HUDEP-2 (cell line): ENCODE measurements around the gene LRBA.

ENCODE experiments used
- DNase-seq, 76 experiments: peaks; one replicate each; lab custom pipeline; 2025; ENCODE audit not compliant: unreplicated experiment in 76 of 76; lab: John Stamatoyannopoulos, UW

LRBA gene

DNA sequence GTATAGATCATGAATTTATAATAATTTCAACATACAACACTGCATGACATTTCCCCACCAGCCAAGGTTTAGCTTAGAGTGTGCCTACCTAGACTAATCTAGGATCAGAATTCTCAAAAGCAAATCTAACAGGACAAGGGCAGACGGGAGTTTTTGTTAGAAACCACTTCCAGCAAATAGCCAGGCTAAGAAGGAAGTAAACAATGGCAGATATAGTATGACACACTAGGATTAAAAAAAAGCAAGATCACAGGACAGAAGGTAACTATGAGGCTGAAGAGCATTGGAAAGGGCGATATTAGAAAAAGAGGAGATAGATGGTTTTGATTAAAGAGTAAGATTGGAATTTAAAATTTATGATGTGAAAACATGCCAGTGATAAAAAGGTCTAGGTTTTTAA, 124.8 kb downstream of the LRBA start:
- no peak for DNase-seq

GRCh38 chr4:150889306-150889705, 125.8 kb downstream of the LRBA start:
- no peak for DNase-seq

- no peak for DNase-seq
Observed at GRCh38 chr4:150888625-150889024, 126.5 kb downstream of the LRBA start.

GRCh38 chr4:150888217-150888616, 126.9 kb downstream of the LRBA start:
- DNase-seq: no peak

- no peak for DNase-seq
Observed at GRCh38 chr4:150886597-150886996, 128.5 kb downstream of the LRBA start.

GRCh38 chr4:150884625-150885024, 130.5 kb downstream of the LRBA start:
- DNase-seq: no peak

- no peak for DNase-seq
Observed at GRCh38 chr4:150875367-150875766, 139.7 kb downstream of the LRBA start.

DNA sequence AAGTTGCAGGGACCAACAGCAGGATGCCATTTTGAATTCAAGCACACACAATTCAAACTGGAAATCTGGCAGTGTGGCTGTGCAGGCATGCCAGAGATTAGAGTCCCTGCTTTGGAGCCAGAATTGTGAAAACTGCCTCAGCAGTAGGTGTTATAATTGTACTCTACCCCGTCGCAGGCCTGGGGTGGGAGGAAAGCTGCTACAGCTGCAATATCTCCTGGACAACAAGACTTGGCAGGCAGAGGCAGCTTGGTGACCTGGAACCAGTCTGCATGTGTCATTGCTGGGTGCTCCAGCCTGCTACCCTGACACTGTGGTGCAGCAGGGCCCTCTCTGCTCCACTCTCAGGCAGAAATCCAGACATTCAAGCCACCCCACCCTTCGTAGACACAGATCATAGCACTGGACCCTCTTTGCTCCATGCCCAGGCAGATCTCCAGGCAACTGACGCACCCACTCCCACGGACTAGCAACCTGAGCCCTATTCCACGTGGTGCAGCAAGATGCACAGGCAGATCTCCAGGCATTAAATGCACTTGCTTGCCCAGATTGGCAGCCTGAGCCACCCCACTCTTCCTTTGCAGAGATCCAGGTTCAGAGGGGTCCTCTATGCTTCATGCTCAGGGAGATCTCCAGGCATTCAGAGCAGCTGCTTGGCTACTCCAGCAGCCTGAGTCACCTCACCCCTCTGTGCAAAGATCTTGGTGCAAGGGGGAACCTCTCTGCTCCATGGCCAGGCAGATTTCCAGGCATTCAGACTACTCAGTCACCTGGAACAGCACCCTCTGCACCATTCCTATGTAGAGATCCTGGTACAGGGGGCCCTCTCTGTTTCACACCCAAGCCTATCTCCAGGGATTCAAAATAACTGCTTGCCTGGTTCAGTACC, 140.5 kb downstream of the LRBA start:
- peak in 1 of 76 experiments; percentile 4 for DNase-seq

DNA sequence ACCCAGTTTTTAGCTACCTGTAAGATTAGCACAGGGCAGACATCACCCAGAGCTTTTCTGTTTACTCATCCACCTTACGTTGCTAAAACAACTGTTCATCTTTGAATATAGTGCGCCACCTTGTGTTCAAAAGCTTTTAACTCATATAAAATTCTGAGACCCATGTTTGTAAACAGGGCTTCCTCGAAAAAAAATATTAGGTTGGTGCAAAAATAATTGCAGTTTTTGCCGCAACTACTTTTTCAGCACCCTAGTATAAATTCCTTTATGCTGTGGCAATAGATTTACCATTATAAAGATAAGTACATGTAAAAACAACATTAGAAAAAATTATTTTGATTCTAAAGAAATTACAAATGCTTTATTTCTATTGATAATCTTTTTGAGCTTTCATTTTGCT, 147.9 kb downstream of the LRBA start:
- DNase-seq: peak in 40 of 76 experiments; percentile 1 to 86 (median 73)

- DNase-seq: no peak
Observed at GRCh38 chr4:150863456-150863855, 151.6 kb downstream of the LRBA start.

- DNase-seq: no peak
Observed at GRCh38 chr4:150862829-150863228, 152.3 kb downstream of the LRBA start.

DNA sequence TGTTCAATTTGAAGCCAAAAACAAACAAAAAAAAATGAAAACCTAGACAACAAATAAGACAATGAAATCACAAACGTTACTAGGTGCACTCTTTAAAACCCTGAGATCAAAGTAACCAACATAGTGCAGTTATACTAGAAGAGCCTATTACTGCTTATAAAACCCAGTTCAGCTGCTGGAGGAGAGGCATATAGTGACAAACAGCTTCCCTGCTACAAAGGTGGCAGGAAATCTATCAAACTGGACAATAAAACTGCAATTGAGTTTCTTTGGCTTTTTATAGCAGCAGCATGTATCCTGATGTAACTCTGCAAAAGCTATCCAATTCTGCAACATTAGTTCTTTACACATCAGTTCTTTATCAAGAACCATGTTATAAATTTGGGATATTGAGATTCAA, 155.6 kb downstream of the LRBA start:
- DNase-seq: no peak

DNA sequence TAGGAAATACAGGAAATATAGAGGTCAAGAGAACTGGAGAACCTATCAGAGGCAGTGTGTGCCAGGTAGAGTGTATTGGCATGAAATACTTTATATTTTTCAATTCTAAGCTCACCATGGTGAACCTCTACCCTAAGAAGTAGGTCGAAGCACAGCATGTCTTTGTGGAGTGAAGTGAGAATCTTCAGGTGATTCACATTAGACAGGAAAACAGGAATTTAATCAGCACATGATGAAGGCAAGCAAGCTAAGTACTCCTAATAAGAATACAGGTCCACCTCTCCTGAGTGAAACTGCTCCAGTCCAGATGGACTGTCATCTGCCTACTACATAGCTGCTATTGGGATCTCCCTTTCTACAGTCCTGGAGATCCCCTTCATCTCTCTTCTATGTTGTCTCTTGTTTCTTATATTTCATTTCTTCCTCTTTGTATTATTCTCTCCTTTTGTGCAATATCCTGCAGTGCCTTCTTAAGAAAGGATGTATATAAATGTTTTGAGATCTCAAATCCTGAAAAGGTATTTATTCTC, 159.0 kb downstream of the LRBA start:
- no peak for DNase-seq

GRCh38 chr4:150854600-150854999, 160.5 kb downstream of the LRBA start:
- no peak for DNase-seq

- no peak for DNase-seq
Observed at GRCh38 chr4:150853882-150854281, 161.2 kb downstream of the LRBA start.

DNA sequence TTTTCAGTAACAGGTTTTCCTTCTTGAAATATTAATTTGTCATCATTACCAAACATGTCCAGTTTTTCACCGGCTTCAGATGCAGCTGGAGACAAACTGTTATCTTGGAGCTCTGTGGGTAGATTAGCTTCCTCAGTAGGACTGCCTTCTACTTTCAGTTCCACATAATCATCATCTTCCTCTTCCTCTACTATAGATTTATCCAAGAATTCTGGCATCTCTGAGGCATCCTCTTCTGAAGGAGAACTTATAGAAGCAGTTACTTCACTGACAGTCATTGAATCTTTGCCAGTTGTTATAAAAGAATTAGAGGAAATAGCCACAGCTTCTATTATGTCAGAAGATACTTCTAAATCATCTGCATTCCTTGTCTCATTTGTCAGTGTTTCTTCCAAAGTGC, 162.9 kb downstream of the LRBA start:
- DNase-seq: no peak

- DNase-seq: no peak
Observed at GRCh38 chr4:150849016-150849415, 166.1 kb downstream of the LRBA start.

GRCh38 chr4:150828159-150828558, 186.9 kb downstream of the LRBA start:
- DNase-seq: no peak

DNA sequence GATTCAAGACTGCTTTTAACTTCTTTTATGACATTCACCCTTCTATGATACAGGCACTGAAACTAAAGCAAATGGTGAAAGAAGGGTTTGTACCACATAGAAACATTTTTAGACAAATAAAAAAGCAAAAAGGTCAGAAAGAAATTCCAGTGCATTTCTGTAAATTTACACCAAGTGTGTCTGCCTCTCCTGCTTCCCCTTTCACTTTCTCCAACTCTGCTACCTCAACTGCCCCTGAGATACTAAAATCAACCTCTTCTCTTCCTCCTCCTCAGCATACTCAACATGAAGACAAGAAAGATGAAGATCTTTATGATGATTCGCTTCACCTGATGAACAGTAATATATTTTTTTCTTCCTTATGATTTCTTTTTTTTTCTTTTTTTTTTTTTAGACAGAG, 187.9 kb downstream of the LRBA start:
- no peak for DNase-seq

DNA sequence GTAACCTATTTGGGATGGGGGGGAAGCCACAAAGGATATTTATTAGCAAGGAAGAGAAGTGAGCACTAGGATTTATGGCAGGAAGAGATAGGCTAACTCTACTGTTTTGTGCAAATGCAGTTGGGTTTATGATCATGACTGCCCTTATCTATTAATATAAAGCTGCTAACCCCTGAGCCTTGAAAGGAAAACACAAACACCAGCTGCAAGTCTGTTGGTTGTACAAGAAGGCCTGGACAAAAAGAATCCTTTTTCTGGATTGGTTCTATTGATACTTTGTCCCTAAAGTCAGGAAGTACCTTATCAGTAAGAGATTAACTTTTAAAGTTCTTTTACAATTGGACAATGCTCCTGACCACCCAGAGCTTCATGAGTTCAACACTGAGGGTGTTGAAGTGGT, 188.8 kb downstream of the LRBA start:
- no peak for DNase-seq

DNA sequence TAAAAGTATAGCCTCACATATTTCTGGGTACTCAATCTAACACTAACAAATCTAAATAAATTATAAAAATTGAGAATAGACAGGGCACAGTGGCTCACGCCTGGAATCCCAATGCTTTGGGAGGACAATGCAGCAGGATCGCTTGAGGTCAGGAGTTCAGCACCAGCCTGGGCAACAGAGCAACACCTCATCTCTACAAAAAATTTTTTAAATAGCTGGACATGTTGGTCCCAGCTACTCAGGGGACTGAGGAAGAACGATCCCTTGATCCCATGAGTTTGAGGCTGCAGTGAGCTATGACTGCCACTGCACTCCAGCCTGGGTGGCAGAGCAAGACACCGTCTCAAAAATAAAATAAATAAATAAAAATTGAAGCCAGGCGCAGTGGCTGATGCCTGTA, 192.7 kb downstream of the LRBA start:
- no peak for DNase-seq

GRCh38 chr4:150821641-150822040, 193.4 kb downstream of the LRBA start:
- no peak for DNase-seq
